Islet precursor cell (in vitro differentiated cells): Measurements from ENCODE around the gene PPP2R3B.
"Not testable (repeated sequence)": the region's sequence is repeated elsewhere in the genome, so short reads cannot be mapped to it uniquely, and the experiment has no call there.

Experiments
- DNase-seq: peaks from one replicate; pipeline ENCODE4 v3.0.0-alpha.2; 2018

Gene PPP2R3B

GRCh38 chrX:334971-335757 is 51.5 kb downstream of the PPP2R3B start:
- DNase-seq = no peak

- no peak for DNase-seq
These were observed 52.3 kb downstream of the PPP2R3B start for GRCh38 chrX:334331-334891.

GRCh38 chrX:333611-334311 is 52.9 kb downstream of the PPP2R3B start:
- no peak for DNase-seq

GRCh38 chrX:332916-333610 is 53.6 kb downstream of the PPP2R3B start:
- no peak for DNase-seq

- no peak for DNase-seq
These were observed 54.2 kb downstream of the PPP2R3B start for GRCh38 chrX:332496-332860.

- DNase-seq = no peak
These were observed 54.7 kb downstream of the PPP2R3B start for GRCh38 chrX:331825-332495.

GRCh38 chrX:331151-331824 is 55.4 kb downstream of the PPP2R3B start:
- peak; percentile 83 for DNase-seq

- no peak for DNase-seq
These were observed 56.0 kb downstream of the PPP2R3B start for GRCh38 chrX:330726-331150.

GRCh38 chrX:330141-330725 is 56.5 kb downstream of the PPP2R3B start:
- not testable (repeated sequence) for DNase-seq

GRCh38 chrX:329291-329910 is 57.3 kb downstream of the PPP2R3B start:
- no peak for DNase-seq

GRCh38 chrX:327660-328126 is 59.0 kb downstream of the PPP2R3B start:
- DNase-seq = no peak

- not testable (repeated sequence) for DNase-seq
These were observed 62.0 kb downstream of the PPP2R3B start for GRCh38 chrX:324664-325063.

GRCh38 chrX:323721-324628 is 62.7 kb downstream of the PPP2R3B start:
- peak; percentile 82 for DNase-seq

GRCh38 chrX:320126-320783 is 66.5 kb downstream of the PPP2R3B start:
- no peak for DNase-seq

- no peak for DNase-seq
These were observed 67.1 kb downstream of the PPP2R3B start for GRCh38 chrX:319579-320125.

GRCh38 chrX:318739-319578 is 67.7 kb downstream of the PPP2R3B start, which contains the start of gene GTPBP6:
TSS of gene GTPBP6 (minus strand) at chrX:318796. CDS start at chrX:318787, 9 bp downstream.
- DNase-seq = peak; percentile 100

- DNase-seq = peak; percentile 100
These were observed 68.5 kb downstream of the PPP2R3B start for GRCh38 chrX:318068-318738.
